H1 (cell line): ENCODE measurements around the gene SMARCC1. TPM values are rescaled to one million over a fixed set of nuclear protein-coding genes. Genes with fewer than 3 reads are reported as not detected.

Experiments
- KDM5A ChIP-seq: fragments of 200-600 bp; IDR thresholded peaks from 2 replicates; pipeline ENCODE4 v1.7.1; 2012; ENCODE audit warnings: mild to moderate bottlenecking, low read length, inconsistent platforms, mixed read lengths
- MAFK ChIP-seq: IDR thresholded peaks from 2 replicates; pipeline ENCODE4 v1.6.1; 2012; ENCODE audit warnings: low read depth, mild to moderate bottlenecking, improper control_type of control experiment, low read length
- polyA plus RNA-seq, 7 experiments: library from polyadenylated mRNA; depleted of rRNA in 3 of 7; stranded (reverse) in 5 of 7; unstranded in 2 of 7; fragments of >200 nt in 5 of 7; fragments of 200-250 nt in 2 of 7; gene quantifications; 1 replicate in 5 of 7; 2 replicates in 1 of 7; 4 replicates in 1 of 7; pipeline versions ENCODE4 v1.2.1 to v1.2.3, GENCODE V29; 2011 to 2013; ENCODE audit warnings: missing spikeins in 2 of 7, mixed read lengths in 2 of 7
- total RNA-seq: library from RNA; stranded (reverse); fragmentation: NEBNext Ultra II Directional; extraction: Animal tissue kit (Norgen Biotek cat#: 25700); gene quantifications from 2 replicates; pipeline ENCODE4 v1.2.1, GENCODE V29; 2021
- TF ChIP-seq, protein P1 (sequence below): IDR thresholded peaks from 2 replicates; pipeline ENCODE4 v1.6.1; 2012; ENCODE audit warnings: low read length, inconsistent platforms

The SMARCC1 gene
- total and polyA plus RNA-seq, 2 of the 8 experiments (the other 6 are each of a cell fraction or from before 2014, with no cell fraction given), result 64.1 to 335 TPM

DNA sequence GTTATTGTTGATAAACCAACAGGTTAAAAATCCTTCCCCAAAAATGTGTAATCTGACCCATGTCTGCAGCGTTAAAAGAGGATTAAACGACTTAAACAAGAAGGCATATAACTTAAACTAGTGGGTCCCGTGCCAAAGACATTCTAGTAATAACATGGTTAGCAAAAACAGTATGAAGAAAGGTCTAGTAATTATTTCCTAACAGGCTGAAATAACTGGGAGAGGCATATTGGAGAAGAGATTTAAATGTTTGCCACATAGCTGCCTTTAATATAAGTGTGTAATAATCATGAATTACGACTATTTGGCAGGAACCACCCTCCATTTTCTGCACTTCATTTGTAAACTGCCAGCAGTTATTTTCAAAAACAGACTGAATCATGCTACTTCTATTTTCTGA lies 135.3 kb downstream of the SMARCC1 start (continued):
- TF ChIP-seq, protein P1, sequence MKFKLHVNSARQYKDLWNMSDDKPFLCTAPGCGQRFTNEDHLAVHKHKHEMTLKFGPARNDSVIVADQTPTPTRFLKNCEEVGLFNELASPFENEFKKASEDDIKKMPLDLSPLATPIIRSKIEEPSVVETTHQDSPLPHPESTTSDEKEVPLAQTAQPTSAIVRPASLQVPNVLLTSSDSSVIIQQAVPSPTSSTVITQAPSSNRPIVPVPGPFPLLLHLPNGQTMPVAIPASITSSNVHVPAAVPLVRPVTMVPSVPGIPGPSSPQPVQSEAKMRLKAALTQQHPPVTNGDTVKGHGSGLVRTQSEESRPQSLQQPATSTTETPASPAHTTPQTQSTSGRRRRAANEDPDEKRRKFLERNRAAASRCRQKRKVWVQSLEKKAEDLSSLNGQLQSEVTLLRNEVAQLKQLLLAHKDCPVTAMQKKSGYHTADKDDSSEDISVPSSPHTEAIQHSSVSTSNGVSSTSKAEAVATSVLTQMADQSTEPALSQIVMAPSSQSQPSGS, result no peak
- TF ChIP-seq MAFK (no peak), KDM5A (no peak)
